CD8-positive, alpha-beta memory T cell (primary cell): Measurements from ENCODE around the gene TPD52L2. TPM values are rescaled to one million over a fixed set of nuclear protein-coding genes. Genes with fewer than 3 reads are reported as not detected.

ENCODE experiments used
- CTCF ChIA-PET: fragments of 350-600 bp; sonication (Branson Sonifier 250); formaldehyde crosslinking; loops from one replicate; lab custom pipeline; 2021; ENCODE audit warnings: antibody characterized with exemption; lab: Charles Lee
- POLR2A ChIA-PET: fragments of 350-600 bp; sonication (Branson Sonifier 250); formaldehyde crosslinking; loops from one replicate; lab custom pipeline; 2021; ENCODE audit warnings: antibody characterized with exemption; lab: Charles Lee
- DNase-seq, 5 donors: peaks; one replicate each; pipeline versions ENCODE4 v3.0.0 to v3.0.0-alpha.2; 2020 to 2022; ENCODE audit warnings: mixed read lengths in 1 of 5
- H3K27ac ChIP-seq: one replicate; pipeline ENCODE4 v1.7.0; 2013; ENCODE audit warnings: low read depth, mild to moderate bottlenecking, low read length, moderate library complexity
- H3K27me3 ChIP-seq: 2 replicates; pipeline ENCODE4 v1.7.0; 2013; ENCODE audit warnings: low read length, mild to moderate bottlenecking; ENCODE audit not compliant: insufficient read depth, poor library complexity, severe bottlenecking
- H3K36me3 ChIP-seq: 2 replicates; pipeline ENCODE4 v1.7.0; 2013; ENCODE audit warnings: mild to moderate bottlenecking, low read length, moderate library complexity; ENCODE audit not compliant: insufficient read depth
- H3K4me1 ChIP-seq: 2 replicates; pipeline ENCODE4 v1.7.0; 2013; ENCODE audit warnings: mild to moderate bottlenecking, low read length, moderate library complexity; ENCODE audit not compliant: insufficient read depth
- H3K4me3 ChIP-seq: 2 replicates; pipeline ENCODE4 v1.7.0; 2013; ENCODE audit warnings: mild to moderate bottlenecking, low read length
- H3K9me3 ChIP-seq: 2 replicates; pipeline ENCODE4 v1.7.0; 2013; ENCODE audit warnings: mild to moderate bottlenecking, low read length
- H3K27ac Mint-ChIP-seq, 8 donors: one replicate each; pipeline ENCODE4 v1.8.0; 2020 to 2021; ENCODE audit warnings: mixed read lengths in 8 of 8, mild to moderate bottlenecking in 6 of 8, inconsistent platforms in 3 of 8, moderate library complexity in 3 of 8
- H3K27me3 Mint-ChIP-seq, 2 donors: one replicate each; pipeline ENCODE4 v1.8.0; 2020 to 2021; ENCODE audit warnings: mixed read lengths in 2 of 2, mild to moderate bottlenecking in 1 of 2, moderate library complexity in 1 of 2
- H3K36me3 Mint-ChIP-seq, 3 donors: one replicate each; pipeline ENCODE4 v1.8.0; 2020 to 2021; ENCODE audit warnings: mixed read lengths in 3 of 3, inconsistent platforms in 1 of 3, mild to moderate bottlenecking in 1 of 3
- H3K4me1 Mint-ChIP-seq, 3 donors: one replicate each; pipeline ENCODE4 v1.8.0; 2020 to 2021; ENCODE audit warnings: mixed read lengths in 3 of 3, inconsistent platforms in 1 of 3, mild to moderate bottlenecking in 1 of 3
- H3K4me3 Mint-ChIP-seq, 7 donors: one replicate each; pipeline ENCODE4 v1.8.0; 2020 to 2021; ENCODE audit warnings: mixed read lengths in 7 of 7, mild to moderate bottlenecking in 6 of 7, moderate library complexity in 4 of 7, inconsistent platforms in 2 of 7
- H3K9me3 Mint-ChIP-seq, 5 donors: one replicate each; pipeline ENCODE4 v1.8.0; 2020 to 2022; ENCODE audit warnings: mixed read lengths in 5 of 5, mild to moderate bottlenecking in 3 of 5, moderate library complexity in 2 of 5, inconsistent platforms in 1 of 5
- polyA plus RNA-seq: library from polyadenylated mRNA; unstranded; fragments of 300-500 nt; fragmentation: Illumina TruSeq; gene quantifications from one replicate; pipeline ENCODE4 v1.2.3, GENCODE V29; 2021
- total RNA-seq, 2 experiments: library from RNA; stranded (reverse); gene quantifications; one replicate each; pipeline ENCODE4 v1.2.3, GENCODE V29; 2021

The TPD52L2 gene
- total and polyA plus RNA-seq, 3 experiments from 2014 or later = 60.0 to 72.1 (median 64.4) TPM

GRCh38 chr20:63889241-63890200 lies 24.5 kb downstream of the TPD52L2 start:
- peaks cover 6% of the 10 kb centered on the region for H3K4me1 ChIP-seq
- Mint-ChIP-seq H3K36me3 (peaks cover 0 to 54% (median 5%) of the 10 kb centered on the region in 3 donors), H3K4me1 (peaks cover 4 to 10% (median 5%) of the 10 kb centered on the region in 3 donors), H3K27me3 (no peaks in the 10 kb centered on the region), H3K27ac (no peak overlapping the region), H3K4me3 (no peak overlapping the region), H3K9me3 (no peaks in the 10 kb centered on the region)
- ChIA-PET POLR2A (no interaction called here), CTCF (no interaction called here)
- no peak overlapping the region for H3K4me3 ChIP-seq
- DNase-seq = no peak
- H3K27ac ChIP-seq = no peak overlapping the region
- H3K36me3 ChIP-seq = peaks cover 19% of the 10 kb centered on the region
- H3K9me3 ChIP-seq = no peaks in the 10 kb centered on the region
- H3K27me3 ChIP-seq = no peaks in the 10 kb centered on the region

DNA sequence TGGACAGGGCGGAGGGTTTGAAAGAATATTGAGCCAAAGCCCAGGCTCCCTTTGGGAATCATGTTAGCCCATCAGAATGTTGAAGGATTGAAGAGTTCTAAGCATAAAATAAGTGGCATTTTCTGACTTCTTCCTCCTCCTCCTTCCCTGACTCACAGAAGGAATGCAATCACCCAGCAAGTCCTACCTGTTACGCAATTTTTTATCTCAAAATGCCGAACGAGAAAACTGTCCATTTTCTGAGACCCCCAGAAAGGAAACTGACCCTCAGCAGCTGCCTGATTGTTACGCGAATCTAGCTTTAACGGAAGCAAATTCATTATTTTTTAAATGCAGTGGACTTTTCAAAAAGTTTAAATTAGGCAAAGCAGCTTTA lies 25.1 kb downstream of the TPD52L2 start:
- H3K4me1 ChIP-seq = peaks cover 6% of the 10 kb centered on the region
- ChIA-PET CTCF (no interaction called here), POLR2A (no interaction called here)
- H3K27me3 ChIP-seq = no peaks in the 10 kb centered on the region
- Mint-ChIP-seq H3K4me3 (no peak overlapping the region), H3K9me3 (no peaks in the 10 kb centered on the region), H3K27me3 (no peaks in the 10 kb centered on the region), H3K4me1 (peaks cover 4 to 9% (median 5%) of the 10 kb centered on the region in 3 donors), H3K36me3 (peaks cover 0 to 47% (median 5%) of the 10 kb centered on the region in 3 donors), H3K27ac (no peak overlapping the region)
- no peak overlapping the region for H3K4me3 ChIP-seq
- H3K36me3 ChIP-seq = peaks cover 17% of the 10 kb centered on the region
- no peak overlapping the region for H3K27ac ChIP-seq
- no peak for DNase-seq
- H3K9me3 ChIP-seq = no peaks in the 10 kb centered on the region

DNA sequence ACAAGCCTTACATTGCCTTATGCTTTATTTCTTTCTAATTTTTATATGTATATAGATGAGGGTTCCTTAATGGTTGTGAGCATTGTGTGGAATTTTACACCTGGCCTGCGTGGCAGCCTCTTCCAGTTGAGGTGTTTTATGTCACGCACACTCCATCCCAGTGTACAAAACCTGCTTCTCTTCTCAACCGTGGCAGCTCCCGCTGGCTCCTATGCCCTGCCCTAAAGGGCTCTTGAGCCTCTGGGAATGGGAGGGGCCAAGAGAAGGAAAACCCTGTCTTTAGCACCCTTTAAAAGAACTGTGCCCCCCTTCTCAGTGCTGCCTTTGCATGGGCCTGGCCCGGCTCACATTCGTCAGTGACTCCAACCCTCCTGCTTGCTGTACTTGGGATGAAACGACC lies 25.5 kb downstream of the TPD52L2 start:
- Histone ChIP-seq H3K27ac (no peak overlapping the region), H3K9me3 (no peaks in the 10 kb centered on the region), H3K4me1 (peaks cover 6% of the 10 kb centered on the region), H3K4me3 (no peak overlapping the region), H3K27me3 (no peaks in the 10 kb centered on the region), H3K36me3 (peaks cover 13% of the 10 kb centered on the region)
- POLR2A ChIA-PET = no interaction called here
- Mint-ChIP-seq H3K27me3 (no peaks in the 10 kb centered on the region), H3K4me1 (peaks cover 4 to 9% (median 6%) of the 10 kb centered on the region in 3 donors), H3K27ac (peak overlapping the region in 1 of 8 donors; percentile 36), H3K9me3 (no peaks in the 10 kb centered on the region), H3K4me3 (no peak overlapping the region), H3K36me3 (peaks cover 0 to 47% (median 5%) of the 10 kb centered on the region in 3 donors)
- CTCF ChIA-PET = interaction anchor here (1.6 to 2.5 kb wide), 2 partner anchors 26 to 83 kb away, joined by 4 to 14 read pairs; partner anchors contain the start of gene TPD52L2
- DNase-seq = no peak

- Histone ChIP-seq H3K4me1 (peaks cover 10% of the 10 kb centered on the region), H3K27me3 (no peaks in the 10 kb centered on the region), H3K36me3 (peaks cover 13% of the 10 kb centered on the region), H3K4me3 (no peak overlapping the region), H3K9me3 (no peaks in the 10 kb centered on the region), H3K27ac (no peak overlapping the region)
- Mint-ChIP-seq H3K27me3 (no peaks in the 10 kb centered on the region), H3K27ac (peak overlapping the region in 3 of 8 donors; percentile 5 to 58 (median 53)), H3K36me3 (peaks cover 0 to 50% (median 5%) of the 10 kb centered on the region in 3 donors), H3K4me1 (peaks cover 11 to 17% (median 13%) of the 10 kb centered on the region in 3 donors), H3K9me3 (no peaks in the 10 kb centered on the region), H3K4me3 (peak overlapping the region in 1 of 7 donors; percentile 22)
- ChIA-PET CTCF (interaction anchor here (1.4 to 2.5 kb wide), 3 partner anchors 26 to 89 kb away, joined by 3 to 14 read pairs (median 4); partner anchors contain the start of genes PRPF6 and TPD52L2), POLR2A (no interaction called here)
- DNase-seq = no peak
Measured at GRCh38 chr20:63891061-63892002, 26.3 kb downstream of the TPD52L2 start.

DNA sequence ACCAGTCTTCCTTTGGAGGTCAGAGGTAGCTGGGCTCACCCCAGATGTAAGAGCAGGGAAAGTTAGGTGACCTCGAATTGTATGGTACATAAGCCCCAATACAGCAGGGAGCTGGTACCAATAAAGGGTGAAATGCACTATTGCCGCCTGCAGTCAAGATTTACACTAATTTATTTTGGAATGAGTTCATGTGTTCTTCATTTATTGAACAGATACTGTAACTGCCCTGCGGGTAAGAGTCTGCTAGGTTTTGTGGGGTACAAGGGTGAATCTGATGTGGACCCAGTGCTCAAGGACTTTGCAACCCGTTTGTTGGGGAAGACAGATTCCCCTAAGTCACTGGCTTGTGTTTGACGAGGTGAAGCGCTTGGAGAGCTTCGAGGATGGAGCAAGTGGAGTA lies 27.3 kb downstream of the TPD52L2 start:
- peaks cover 21% of the 10 kb centered on the region for H3K4me1 ChIP-seq
- no peak overlapping the region for H3K27ac ChIP-seq
- H3K4me1 Mint-ChIP-seq = peaks cover 18 to 26% (median 23%) of the 10 kb centered on the region in 3 donors
- no peaks in the 10 kb centered on the region for H3K9me3 ChIP-seq
- H3K36me3 Mint-ChIP-seq = peaks cover 0 to 48% (median 3%) of the 10 kb centered on the region in 3 donors
- H3K4me3 ChIP-seq = no peak overlapping the region
- H3K36me3 ChIP-seq = peaks cover 13% of the 10 kb centered on the region
- peak overlapping the region in 3 of 8 donors; percentile 17 to 60 (median 40) for H3K27ac Mint-ChIP-seq
- H3K9me3 Mint-ChIP-seq = no peaks in the 10 kb centered on the region
- H3K27me3 ChIP-seq = no peaks in the 10 kb centered on the region
- no peak for DNase-seq
- POLR2A ChIA-PET = no interaction called here
- CTCF ChIA-PET = interaction anchor here (1.4 to 2.5 kb wide), 3 partner anchors 28 to 88 kb away, joined by 3 to 14 read pairs (median 4); partner anchors contain the start of genes PRPF6 and TPD52L2
- peak overlapping the region in 2 of 7 donors; percentile 55 to 86 for H3K4me3 Mint-ChIP-seq
- no peaks in the 10 kb centered on the region for H3K27me3 Mint-ChIP-seq

GRCh38 chr20:63893999-63894357 lies 28.9 kb downstream of the TPD52L2 start:
- Histone ChIP-seq H3K27ac (no peak overlapping the region), H3K36me3 (peaks cover 10% of the 10 kb centered on the region), H3K27me3 (no peaks in the 10 kb centered on the region), H3K4me3 (no peak overlapping the region), H3K9me3 (no peaks in the 10 kb centered on the region), H3K4me1 (peaks cover 35% of the 10 kb centered on the region)
- no peak for DNase-seq
- peaks cover 0 to 49% (median 3%) of the 10 kb centered on the region in 3 donors for H3K36me3 Mint-ChIP-seq
- peak overlapping the region in 7 of 8 donors; percentile 27 to 90 (median 62) for H3K27ac Mint-ChIP-seq
- H3K4me3 Mint-ChIP-seq = peak overlapping the region; percentile 75 to 88 (median 84)
- POLR2A ChIA-PET = interaction anchor here (0.9 kb wide), 2 partner anchors 18 to 38 kb away, joined by 3 read pairs; no protein-coding TSS in a partner anchor
- CTCF ChIA-PET = interaction anchor here (0.9 to 3.1 kb wide), 2 partner anchors 28 to 80 kb away, joined by 3 to 9 read pairs; partner anchors contain the start of gene TPD52L2
- H3K27me3 Mint-ChIP-seq = no peaks in the 10 kb centered on the region
- peaks cover 30 to 42% (median 39%) of the 10 kb centered on the region in 3 donors for H3K4me1 Mint-ChIP-seq
- H3K9me3 Mint-ChIP-seq = no peaks in the 10 kb centered on the region
